ENCODE data around the gene SLC7A7. TPM values are rescaled to one million over a fixed set of nuclear protein-coding genes. Genes with fewer than 3 reads are reported as not detected.

Gene SLC7A7
- total RNA-seq, 1 experiment from 2014 or later = 3.1 TPM

DNA sequence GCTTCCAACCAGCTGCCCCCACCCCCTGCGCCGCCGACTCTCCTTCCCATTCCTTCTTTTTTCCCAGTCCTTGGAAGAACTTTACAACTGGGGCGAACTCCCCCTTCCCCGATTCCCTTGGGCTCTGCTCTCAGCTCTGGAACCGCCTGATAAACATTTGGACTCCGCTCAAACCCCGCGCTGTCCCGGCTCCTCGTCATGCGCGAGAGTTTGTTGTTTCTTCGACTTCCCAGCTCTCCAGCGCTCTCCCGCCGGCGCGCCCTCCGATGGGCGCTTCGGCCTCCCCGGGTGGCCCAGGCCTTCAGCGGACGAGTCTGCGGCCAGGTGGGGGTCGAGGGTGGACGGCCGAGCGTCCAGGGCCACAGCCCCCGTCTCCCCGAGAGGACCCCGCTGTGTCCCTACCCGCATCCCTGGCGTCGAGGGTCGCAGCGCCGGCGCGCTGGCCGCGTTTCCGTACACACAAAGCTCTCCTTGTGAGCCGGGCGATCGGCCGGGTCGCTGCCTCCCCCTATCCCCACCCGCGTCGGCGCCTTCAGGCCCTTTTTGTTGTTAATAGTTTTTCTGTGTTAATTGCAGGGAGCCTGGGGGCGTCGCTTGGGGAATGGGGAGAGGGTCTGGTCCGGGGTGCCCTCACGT lies 22.0 kb upstream of the SLC7A7 start:
- Histone ChIP-seq H3K9ac (ENCODE audit: extremely low read depth, insufficient read length, low read length) (peak overlapping the region; percentile 87), H3K9me3 (ENCODE audit: control insufficient read depth, low read depth, low read length) (no peaks in the 10 kb centered on the region), H3K4me1 (ENCODE audit: insufficient read depth, low read length) (peaks cover 9% of the 10 kb centered on the region; the same call in 1 of the 2 replicates), H3K27ac (ENCODE audit: insufficient read length, low read depth, low read length) (no peak overlapping the region), H2BK120ac (ENCODE audit: low read depth, low read length, poor library complexity, severe bottlenecking) (no peak overlapping the region), H3K4ac (ENCODE audit: low read depth, low read length) (peak overlapping the region; percentile 4; the same call in 1 of the 2 replicates), H3K4me2 (ENCODE audit: insufficient read depth, insufficient read length, low read length) (peak overlapping the region; percentile 81), H2BK15ac (ENCODE audit: low read depth, low read length) (no peak overlapping the region), H3K79me1 (ENCODE audit: insufficient read depth, low read depth, low read length, poor library complexity, severe bottlenecking) (no peaks in the 10 kb centered on the region), H2AFZ (ENCODE audit: low read length) (no peak overlapping the region), H2BK5ac (ENCODE audit: insufficient read length, low read length) (no peak overlapping the region), H4K20me1 (ENCODE audit: control insufficient read depth, insufficient read depth, insufficient read length) (no peaks in the 10 kb centered on the region), H4K5ac (ENCODE audit: insufficient read length, low read depth, low read length) (no peak overlapping the region), H3K14ac (ENCODE audit: insufficient read depth, low read length) (peak overlapping the region; percentile 95), H3K18ac (ENCODE audit: insufficient read length, low read depth, low read length) (peak overlapping the region; percentile 94), H3K27me3 (ENCODE audit: insufficient read depth, low read length) (no peaks in the 10 kb centered on the region), H3K79me2 (ENCODE audit: insufficient read depth, low read length) (no peaks in the 10 kb centered on the region; the same call in 1 of the 2 replicates), H3K23ac (ENCODE audit: insufficient read length, low read depth, low read length) (no peak overlapping the region), H3K23me2 (ENCODE audit: insufficient read length, low read depth, low read length, poor library complexity, severe bottlenecking) (peaks cover 14% of the 10 kb centered on the region), H2BK20ac (ENCODE audit: low read depth, low read length, poor library complexity, severe bottlenecking) (no peak overlapping the region), H3K56ac (ENCODE audit: insufficient read length, low read depth, low read length) (no peak overlapping the region), H4K91ac (ENCODE audit: insufficient read length, low read depth, low read length) (no peak overlapping the region), H2AK5ac (ENCODE audit: insufficient read length, low read length) (no peak overlapping the region), H2BK12ac (ENCODE audit: insufficient read length, low read depth, low read length) (no peak overlapping the region), H4K8ac (replicated peaks; ENCODE audit: insufficient read length, low read depth, low read length) (no peak overlapping the region), H3T11ph (ENCODE audit: low read length) (no peak overlapping the region)
- peak overlapping the region; percentile 53 to 99 (median 64); a peak in 6 of 7 replicates for H3K27ac Mint-ChIP-seq
- TF ChIP-seq, protein P1, sequence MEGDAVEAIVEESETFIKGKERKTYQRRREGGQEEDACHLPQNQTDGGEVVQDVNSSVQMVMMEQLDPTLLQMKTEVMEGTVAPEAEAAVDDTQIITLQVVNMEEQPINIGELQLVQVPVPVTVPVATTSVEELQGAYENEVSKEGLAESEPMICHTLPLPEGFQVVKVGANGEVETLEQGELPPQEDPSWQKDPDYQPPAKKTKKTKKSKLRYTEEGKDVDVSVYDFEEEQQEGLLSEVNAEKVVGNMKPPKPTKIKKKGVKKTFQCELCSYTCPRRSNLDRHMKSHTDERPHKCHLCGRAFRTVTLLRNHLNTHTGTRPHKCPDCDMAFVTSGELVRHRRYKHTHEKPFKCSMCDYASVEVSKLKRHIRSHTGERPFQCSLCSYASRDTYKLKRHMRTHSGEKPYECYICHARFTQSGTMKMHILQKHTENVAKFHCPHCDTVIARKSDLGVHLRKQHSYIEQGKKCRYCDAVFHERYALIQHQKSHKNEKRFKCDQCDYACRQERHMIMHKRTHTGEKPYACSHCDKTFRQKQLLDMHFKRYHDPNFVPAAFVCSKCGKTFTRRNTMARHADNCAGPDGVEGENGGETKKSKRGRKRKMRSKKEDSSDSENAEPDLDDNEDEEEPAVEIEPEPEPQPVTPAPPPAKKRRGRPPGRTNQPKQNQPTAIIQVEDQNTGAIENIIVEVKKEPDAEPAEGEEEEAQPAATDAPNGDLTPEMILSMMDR (conservative IDR thresholded peaks at IDR 0.05) = no peak
- no CpG with 5 or more reads among the region's 57 CpGs for WGBS (ENCODE audit: extremely low coverage, insufficient read length, low lambda C conversion rate)
- no peak for DNase-seq
- H3K36me3 Mint-ChIP-seq (ENCODE audit: insufficient read depth in 1 of 3, low read depth in 3 of 3) = peaks cover 15 to 39% (median 28%) of the 10 kb centered on the region in 3 experiments; a peak in 6 of 7 replicates
- peak overlapping the region; percentile 95 to 99 for H3K4me3 Mint-ChIP-seq
- no peaks in the 10 kb centered on the region for H3K9me3 Mint-ChIP-seq
- no peaks in the 10 kb centered on the region for H3K27me3 Mint-ChIP-seq (ENCODE audit: low read depth)
- H3K4me1 Mint-ChIP-seq = peaks cover 28 to 32% of the 10 kb centered on the region in 2 experiments

Measured in H9 (cell line).